ENCODE measurements around the gene RBM20.

- TF ChIP-seq CTCF (IDR thresholded peaks at IDR 0.05): no peak
- TF ChIP-seq EP300 (IDR thresholded peaks at IDR 0.05): no peak
These were observed 226.7 kb downstream of the RBM20 start for GRCh38 chr10:110870823-110871297.

Measured in gastroesophageal sphincter (tissue), 3 donors.